KOPT-K1 (cell line): ENCODE measurements around the gene MYMX.
"Not testable (repeated sequence)": the region's sequence is repeated elsewhere in the genome, so short reads cannot be mapped to it uniquely, and the experiment has no call there.

ENCODE experiments used
- H3K27ac ChIP-seq: fragments of 200-600 bp; sonication (generic); 2 replicates; pipeline ENCODE4 v1.5.1; 2016; ENCODE audit warnings: antibody characterized with exemption, mild to moderate bottlenecking, low read depth, low read length; ENCODE audit not compliant: poor library complexity, severe bottlenecking
- H3K36me3 ChIP-seq: fragments of 200-600 bp; sonication (generic); 2 replicates; pipeline ENCODE4 v1.5.1; 2017; ENCODE audit warnings: antibody characterized with exemption, mild to moderate bottlenecking, low read length, moderate library complexity; ENCODE audit not compliant: insufficient read depth
- H3K9me3 ChIP-seq: fragments of 200-600 bp; sonication (generic); 2 replicates; pipeline ENCODE4 v1.5.1; 2017; ENCODE audit warnings: antibody characterized with exemption, low read length, mild to moderate bottlenecking; ENCODE audit not compliant: insufficient read depth, poor library complexity, severe bottlenecking

The MYMX gene

DNA sequence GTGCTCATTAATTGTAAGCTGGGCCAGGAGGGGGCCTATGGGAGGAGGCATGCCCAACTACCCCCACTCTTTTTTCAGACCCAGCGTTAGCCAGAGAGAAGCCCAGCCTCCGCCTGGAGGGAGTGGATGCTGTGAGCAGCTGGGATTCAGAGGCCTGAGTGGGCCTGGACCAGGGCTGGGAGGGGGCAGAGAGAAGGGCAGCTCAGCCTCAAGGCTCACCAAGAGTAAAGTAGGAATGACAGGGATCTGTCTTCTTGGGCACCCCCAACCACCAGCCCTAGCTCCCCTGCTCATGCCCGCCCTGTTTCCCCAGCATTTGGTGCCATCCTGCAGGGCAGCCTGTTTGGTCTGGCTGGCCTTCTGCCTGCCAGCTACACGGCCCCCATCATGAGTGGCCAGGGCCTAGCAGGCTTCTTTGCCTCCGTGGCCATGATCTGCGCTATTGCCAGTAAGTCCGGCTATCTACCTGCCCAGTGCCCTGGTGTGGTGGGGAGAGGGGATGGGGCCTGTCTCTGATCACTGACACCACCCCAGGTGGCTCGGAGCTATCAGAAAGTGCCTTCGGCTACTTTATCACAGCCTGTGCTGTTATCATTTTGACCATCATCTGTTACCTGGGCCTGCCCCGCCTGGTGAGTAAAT lies 13.4 kb downstream of the MYMX start:
- H3K36me3 ChIP-seq = peaks cover 86% of the 10 kb centered on the region
- no peaks in the 10 kb centered on the region for H3K9me3 ChIP-seq
- no peak overlapping the region for H3K27ac ChIP-seq

DNA sequence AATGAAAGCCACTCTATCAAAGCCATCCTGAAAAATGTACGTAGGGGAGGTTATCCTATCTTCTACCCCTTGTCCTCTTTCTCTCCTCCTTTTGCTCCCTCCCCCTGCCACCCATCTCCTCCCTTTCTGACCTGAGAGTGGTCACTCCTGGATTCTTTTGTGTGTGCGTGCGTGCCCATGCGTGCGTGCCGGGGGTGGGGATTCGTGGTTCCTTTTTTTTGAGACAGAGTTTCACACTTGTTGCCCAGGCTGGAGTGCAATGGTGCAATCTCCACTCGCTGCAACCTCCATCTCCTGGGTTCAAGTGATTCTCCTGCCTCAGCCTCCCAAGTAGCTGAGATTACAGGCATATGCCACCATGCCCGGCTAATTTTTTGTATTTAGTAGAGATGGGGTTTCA lies 14.7 kb downstream of the MYMX start:
- H3K9me3 ChIP-seq, H3K27ac ChIP-seq: not testable (repeated sequence)
- H3K36me3 ChIP-seq = peaks cover 94% of the 10 kb centered on the region

DNA sequence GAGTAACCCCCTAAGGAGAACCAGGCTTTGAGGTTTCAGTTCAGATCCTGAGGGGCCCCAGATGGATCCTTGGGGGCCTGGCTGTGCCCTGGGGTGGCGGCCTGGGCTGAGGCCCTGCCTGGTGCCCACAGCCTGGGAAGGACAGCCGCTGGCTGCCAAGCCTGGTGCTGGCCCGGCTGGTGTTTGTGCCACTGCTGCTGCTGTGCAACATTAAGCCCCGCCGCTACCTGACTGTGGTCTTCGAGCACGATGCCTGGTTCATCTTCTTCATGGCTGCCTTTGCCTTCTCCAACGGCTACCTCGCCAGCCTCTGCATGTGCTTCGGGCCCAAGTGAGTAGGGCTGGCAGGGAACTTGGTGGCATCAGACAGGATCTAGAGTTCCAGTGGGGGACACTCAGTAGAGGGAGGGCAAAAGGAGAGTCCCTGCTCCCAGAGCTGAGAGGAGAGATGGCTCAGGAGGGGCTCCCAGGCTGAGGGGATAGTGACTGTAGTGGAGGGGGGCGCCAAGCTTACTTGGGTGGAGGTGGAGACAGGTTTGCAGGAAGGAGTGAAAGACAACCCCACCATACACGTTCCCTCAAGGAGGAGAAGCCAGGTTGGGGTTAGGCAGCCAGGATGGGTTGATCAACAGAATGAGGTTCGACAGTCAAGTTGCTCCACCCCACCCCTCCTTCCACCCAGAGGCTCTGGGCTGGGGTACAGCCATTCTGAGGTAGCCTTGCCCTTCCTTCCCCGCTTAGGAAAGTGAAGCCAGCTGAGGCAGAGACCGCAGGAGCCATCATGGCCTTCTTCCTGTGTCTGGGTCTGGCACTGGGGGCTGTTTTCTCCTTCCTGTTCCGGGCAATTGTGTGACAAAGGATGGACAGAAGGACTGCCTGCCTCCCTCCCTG lies 16.2 kb downstream of the MYMX start:
- Histone ChIP-seq H3K9me3 (no peaks in the 10 kb centered on the region), H3K27ac (no peak overlapping the region), H3K36me3 (peaks cover 95% of the 10 kb centered on the region)

DNA sequence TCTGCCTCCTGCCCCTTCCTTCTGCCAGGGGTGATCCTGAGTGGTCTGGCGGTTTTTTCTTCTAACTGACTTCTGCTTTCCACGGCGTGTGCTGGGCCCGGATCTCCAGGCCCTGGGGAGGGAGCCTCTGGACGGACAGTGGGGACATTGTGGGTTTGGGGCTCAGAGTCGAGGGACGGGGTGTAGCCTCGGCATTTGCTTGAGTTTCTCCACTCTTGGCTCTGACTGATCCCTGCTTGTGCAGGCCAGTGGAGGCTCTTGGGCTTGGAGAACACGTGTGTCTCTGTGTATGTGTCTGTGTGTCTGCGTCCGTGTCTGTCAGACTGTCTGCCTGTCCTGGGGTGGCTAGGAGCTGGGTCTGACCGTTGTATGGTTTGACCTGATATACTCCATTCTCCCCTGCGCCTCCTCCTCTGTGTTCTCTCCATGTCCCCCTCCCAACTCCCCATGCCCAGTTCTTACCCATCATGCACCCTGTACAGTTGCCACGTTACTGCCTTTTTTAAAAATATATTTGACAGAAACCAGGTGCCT lies 16.9 kb downstream of the MYMX start:
- Histone ChIP-seq H3K36me3 (peaks cover 90% of the 10 kb centered on the region), H3K9me3 (no peaks in the 10 kb centered on the region), H3K27ac (no peak overlapping the region)

DNA sequence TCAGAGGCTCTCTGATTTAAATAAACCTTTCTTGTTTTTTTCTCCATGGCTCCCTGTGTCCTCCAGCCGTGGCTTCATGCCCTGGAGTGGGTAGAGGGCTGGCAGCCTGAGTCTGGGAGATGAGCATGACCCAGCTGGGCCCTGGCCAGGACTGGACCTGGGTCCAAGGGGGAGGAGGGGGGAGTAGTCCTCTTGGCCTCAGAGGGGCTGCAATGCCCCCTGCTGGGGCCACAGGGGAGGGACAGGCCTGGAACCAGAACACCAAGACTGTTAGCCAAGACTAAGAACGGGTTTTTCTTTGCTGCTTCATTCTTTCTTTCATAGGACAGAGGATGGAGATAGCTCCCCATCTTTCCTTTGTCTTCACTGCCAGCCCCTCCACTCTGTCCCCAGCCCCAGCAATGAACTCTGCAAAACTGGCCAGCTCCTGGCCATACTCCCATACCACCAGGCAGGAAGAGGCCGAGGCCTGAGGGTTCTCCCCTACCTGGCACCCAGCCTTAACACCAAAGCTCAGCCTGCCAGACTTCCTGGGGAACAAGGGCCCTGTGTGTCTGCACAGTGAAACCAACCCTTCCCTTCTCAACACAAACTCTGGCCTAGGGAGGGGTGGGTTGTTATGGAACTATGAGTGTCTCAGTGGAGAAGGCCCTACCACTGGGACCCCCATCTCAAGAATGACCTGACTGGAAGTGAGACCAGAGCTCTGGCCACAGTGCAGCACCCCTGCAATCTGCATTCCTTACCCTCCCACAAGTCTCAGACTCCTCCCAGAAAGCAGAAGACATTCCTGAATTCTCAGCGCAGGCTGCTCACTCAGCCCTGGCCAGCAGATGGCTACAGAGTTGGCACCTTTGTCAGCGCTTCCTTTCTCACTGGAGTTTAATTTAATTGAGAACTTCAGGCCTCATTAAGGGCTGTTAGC lies 17.6 kb downstream of the MYMX start:
- Histone ChIP-seq H3K27ac (no peak overlapping the region), H3K36me3 (peaks cover 87% of the 10 kb centered on the region), H3K9me3 (no peaks in the 10 kb centered on the region)

DNA sequence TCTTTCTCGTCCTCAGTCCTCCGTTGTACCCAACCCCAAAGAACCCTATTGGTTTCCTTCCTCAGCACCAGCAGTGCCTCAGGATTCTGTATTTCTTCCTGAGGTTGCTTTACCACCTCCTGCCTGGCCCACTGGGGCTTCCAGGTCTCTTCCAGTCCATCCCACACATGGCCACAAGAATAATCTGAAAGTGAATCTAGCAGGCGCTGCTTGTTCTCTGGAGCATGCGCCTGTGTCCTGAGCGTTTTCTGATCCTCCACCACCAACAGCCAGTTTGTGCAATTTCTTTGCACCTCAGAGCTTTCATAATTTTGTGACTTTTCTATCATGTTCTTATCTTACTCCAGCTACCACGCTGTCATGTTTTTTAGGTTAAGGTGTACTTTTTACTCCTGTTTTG lies 18.5 kb downstream of the MYMX start:
- H3K27ac ChIP-seq = no peak overlapping the region
- H3K9me3 ChIP-seq = no peaks in the 10 kb centered on the region
- H3K36me3 ChIP-seq = peaks cover 78% of the 10 kb centered on the region

DNA sequence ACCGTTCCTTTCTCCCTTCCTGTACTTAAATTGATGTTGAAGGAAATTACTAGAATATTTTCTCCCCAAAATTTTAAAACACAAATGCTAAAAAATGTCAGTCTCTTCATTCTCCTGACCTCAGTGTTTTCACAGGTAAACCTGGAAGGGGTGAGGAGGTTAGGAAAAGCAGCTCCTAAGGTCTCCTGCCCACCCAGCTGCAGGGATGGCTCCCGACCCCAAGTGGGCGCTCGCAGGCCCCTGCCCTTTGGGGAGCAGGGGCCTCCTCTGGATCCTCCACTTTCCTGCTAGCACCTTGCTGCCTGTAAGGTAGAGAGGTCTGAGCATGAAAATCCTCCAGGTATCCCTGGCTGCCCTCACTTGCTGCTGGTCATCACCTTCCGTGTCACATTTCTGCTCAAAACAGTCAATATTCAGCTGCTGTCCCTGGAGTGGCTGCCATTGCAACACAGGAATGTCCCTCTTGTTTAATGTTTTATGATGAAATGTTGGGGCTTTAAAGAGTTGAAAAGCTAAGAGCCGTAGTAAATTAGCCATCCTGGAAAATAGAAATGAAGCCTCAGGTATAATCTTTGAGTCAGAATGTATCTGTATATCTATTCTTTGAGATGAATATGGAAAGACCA lies 19.3 kb downstream of the MYMX start:
- Histone ChIP-seq H3K36me3 (peaks cover 71% of the 10 kb centered on the region), H3K9me3 (no peaks in the 10 kb centered on the region), H3K27ac (no peak overlapping the region)

DNA sequence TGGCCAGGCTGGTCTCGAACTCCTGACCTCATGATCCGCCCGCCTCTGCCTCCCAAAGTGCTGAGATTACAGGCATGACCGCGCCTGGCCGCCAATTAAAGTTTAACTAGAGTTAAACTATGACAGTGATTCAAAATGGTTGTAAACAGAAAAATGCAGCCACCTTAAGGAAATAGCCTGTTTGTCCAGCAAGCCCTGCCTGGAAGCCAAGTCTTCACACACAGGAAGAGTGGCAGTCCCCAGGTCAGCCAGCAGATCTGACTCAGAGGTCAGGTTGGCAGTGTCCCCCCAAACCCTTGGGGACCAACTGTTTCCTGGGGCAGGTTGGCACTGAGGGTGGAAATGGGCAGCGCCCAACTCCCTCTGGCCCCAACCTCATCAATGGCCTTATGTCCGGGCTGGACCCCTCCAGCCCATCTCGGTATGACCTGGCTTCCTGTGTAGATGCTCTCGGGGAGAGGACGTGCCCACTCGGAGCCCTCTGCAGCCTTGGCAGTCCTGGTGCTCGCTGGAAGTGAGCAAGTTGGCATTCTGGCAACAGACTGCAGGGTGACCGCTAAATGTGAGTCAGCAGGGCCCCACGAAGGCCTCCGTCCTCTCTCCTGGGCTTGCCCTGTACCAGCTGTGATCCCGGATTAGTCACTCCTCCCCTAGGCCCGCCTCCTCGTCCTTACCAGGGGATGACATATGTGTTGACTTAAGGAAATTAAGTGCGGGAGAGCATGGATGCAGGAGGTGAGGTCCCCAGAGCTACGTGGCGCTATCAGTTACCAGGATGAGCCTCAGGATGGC lies 20.5 kb downstream of the MYMX start:
- Histone ChIP-seq H3K27ac (no peak overlapping the region), H3K36me3 (peaks cover 59% of the 10 kb centered on the region), H3K9me3 (no peaks in the 10 kb centered on the region)

DNA sequence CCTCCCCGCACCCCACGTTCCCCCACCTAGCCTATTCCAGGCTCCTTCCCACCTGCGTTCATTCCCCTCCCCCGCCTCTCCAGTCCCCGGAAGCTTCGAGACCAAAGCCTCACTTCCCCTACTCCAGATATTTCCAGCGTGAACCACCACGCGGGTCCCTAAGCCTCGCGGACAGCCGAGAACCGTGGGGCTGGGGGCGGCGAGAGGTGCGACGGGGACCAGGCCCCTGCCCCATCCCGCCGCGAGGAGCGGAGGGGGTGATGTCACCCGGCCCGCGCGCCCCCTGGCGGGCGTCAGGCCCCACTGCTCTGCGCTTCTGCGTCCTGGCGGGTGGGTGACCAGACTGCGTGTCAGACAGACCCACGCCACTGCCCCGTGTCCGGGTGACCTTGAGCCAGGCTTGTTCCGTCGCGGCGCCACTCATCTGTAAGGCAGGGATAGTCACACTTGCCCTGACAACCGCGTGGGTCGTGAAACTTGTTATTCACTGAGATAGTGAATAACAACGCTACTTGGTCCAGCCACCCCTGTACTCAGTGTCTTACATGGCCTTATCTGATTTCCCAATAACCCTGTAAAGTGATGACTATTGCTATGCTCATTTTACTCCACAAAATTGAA lies 21.2 kb downstream of the MYMX start:
- no peak overlapping the region for H3K27ac ChIP-seq

DNA sequence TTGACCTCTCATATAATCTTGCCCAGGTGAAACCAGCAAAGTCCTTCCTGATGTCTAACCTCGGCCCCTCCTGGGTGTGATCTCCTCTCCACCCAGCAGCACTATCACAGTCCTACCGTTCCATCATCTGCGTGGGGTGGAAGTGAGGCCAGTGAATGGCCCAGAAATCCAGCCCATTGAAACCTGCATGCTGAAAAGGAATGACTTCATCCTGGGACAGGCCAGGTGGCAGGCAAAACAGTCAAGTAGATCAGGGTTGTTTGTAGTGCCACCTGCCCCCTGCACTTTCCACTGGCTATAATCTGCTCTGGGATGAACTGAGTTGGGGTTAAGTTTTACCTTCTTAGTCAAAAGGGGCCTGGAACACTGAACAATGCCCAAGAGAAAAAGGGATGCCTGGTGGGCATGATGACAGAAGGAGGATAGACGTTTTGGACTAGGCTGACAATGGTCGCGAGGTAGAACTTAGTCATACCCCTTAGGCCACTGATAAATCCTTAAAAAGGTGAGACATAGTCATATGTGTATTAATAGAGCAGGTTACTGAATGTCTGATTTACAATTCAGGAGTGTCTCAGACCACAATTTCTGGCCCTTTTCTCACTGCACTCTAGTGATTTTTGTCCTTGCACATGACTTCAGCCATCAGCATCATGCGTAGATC lies 22.1 kb downstream of the MYMX start:
- Histone ChIP-seq H3K9me3 (no peaks in the 10 kb centered on the region), H3K27ac (no peak overlapping the region), H3K36me3 (peaks cover 42% of the 10 kb centered on the region)

More for the DNA sequence above, 21.2 kb downstream of the MYMX start:
- H3K9me3 ChIP-seq = no peaks in the 10 kb centered on the region
- H3K36me3 ChIP-seq = peaks cover 51% of the 10 kb centered on the region

DNA sequence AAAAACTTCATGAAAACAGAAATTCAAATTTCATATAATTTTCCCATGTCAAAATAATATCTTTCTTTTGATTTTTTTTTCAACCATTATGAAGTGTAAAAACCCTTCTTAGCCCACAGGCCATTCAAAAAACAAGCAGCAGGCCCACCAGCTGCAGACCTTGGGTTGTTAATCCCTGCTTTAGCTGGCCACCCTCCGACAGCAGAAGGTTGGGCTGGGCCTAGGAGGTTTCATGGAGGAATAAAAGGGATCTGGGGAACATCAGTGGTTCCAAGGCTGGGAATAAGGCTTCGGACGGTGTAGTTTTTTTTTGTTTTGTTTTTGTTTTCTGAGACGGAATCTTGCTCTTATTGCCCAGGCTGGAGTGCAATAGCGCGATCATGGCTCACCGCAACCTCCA lies 26.6 kb downstream of the MYMX start:
- H3K36me3 ChIP-seq = peaks cover 17% of the 10 kb centered on the region
- no peak overlapping the region for H3K27ac ChIP-seq
- no peaks in the 10 kb centered on the region for H3K9me3 ChIP-seq

DNA sequence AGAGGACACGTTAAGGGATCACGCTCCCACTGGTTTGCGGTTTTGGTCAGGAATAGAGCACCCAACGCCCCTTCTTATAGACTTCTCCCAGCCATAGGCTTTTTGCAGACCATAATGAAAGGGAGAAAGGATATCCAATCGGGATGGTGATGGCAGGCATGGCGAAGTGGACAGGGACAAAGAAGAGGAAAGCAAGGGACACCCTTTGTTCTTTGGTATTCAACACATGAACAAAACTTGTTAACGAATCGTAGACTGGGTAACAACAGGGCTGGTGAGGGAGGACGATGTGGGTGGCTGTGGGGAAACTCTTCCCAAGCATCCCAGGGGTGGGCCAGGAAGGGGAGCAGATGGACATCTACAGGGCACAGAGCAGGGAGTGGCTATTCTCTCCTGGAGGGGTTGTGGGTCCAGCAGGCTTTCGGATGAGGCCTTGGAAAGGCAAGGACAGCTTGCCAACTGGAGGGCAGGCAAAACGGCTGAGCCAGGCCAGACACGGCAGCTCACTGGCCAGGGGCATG lies 28.7 kb downstream of the MYMX start:
- Histone ChIP-seq H3K27ac (peak overlapping the region; percentile 89), H3K9me3 (no peaks in the 10 kb centered on the region), H3K36me3 (peaks cover 31% of the 10 kb centered on the region)
